M059J (cell line): ENCODE data around the gene SLC27A3. TPM values are rescaled to one million over a fixed set of nuclear protein-coding genes. Genes with fewer than 3 reads are reported as not detected.

Source experiments
- DNase-seq: peaks from one replicate; pipeline ENCODE4 v3.0.0-alpha.2; 2012; ENCODE audit warnings: low read depth
- total RNA-seq: library from RNA; depleted of rRNA; stranded (reverse); fragments of >200 nt; shearing (Covaris generic); gene quantifications from 2 replicates; pipeline ENCODE4 v1.2.3, GENCODE V29; 2014; rRNA removed

Gene SLC27A3, protein sequence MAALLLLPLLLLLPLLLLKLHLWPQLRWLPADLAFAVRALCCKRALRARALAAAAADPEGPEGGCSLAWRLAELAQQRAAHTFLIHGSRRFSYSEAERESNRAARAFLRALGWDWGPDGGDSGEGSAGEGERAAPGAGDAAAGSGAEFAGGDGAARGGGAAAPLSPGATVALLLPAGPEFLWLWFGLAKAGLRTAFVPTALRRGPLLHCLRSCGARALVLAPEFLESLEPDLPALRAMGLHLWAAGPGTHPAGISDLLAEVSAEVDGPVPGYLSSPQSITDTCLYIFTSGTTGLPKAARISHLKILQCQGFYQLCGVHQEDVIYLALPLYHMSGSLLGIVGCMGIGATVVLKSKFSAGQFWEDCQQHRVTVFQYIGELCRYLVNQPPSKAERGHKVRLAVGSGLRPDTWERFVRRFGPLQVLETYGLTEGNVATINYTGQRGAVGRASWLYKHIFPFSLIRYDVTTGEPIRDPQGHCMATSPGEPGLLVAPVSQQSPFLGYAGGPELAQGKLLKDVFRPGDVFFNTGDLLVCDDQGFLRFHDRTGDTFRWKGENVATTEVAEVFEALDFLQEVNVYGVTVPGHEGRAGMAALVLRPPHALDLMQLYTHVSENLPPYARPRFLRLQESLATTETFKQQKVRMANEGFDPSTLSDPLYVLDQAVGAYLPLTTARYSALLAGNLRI
- 1.2 and 3.7 TPM in 2 replicates for total RNA-seq

DNA sequence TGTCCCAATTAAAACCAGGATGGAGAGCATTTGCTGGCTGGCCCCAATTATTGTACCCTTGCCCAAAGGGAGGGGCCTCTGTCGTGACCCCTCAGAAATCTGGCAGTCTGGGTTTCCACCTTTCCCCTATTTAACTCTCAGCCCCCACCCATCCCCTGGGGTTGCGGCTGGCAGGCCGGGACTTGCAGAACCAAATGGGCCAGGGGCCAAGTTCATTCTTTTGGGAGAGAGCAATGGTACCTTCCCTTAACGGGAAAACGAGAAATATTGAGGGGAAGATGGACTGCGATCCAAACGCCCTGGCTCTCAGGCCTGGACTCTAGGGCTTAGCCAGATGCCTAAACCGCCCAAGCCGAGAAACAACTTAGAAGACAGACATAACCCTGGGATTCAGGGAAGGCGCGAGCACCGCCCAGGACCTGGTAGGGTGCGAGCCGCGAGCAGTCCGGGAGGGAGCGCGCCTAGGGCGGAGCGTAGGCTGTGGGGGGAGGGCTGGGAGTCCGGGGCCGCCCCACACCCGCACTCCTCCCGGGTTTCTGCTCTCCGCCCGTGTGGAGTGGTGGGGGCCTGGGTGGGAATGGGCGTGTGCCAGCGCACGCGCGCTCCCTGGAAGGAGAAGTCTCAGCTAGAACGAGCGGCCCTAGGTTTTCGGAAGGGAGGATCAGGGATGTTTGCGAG lies at the start of gene SLC27A3:
TSS of gene SLC27A3 (plus strand) at position 628 of the 678 bp plus-strand sequence. CDS start 91 bp downstream, outside the sequence.
- DNase-seq, result peak; percentile 48

DNA sequence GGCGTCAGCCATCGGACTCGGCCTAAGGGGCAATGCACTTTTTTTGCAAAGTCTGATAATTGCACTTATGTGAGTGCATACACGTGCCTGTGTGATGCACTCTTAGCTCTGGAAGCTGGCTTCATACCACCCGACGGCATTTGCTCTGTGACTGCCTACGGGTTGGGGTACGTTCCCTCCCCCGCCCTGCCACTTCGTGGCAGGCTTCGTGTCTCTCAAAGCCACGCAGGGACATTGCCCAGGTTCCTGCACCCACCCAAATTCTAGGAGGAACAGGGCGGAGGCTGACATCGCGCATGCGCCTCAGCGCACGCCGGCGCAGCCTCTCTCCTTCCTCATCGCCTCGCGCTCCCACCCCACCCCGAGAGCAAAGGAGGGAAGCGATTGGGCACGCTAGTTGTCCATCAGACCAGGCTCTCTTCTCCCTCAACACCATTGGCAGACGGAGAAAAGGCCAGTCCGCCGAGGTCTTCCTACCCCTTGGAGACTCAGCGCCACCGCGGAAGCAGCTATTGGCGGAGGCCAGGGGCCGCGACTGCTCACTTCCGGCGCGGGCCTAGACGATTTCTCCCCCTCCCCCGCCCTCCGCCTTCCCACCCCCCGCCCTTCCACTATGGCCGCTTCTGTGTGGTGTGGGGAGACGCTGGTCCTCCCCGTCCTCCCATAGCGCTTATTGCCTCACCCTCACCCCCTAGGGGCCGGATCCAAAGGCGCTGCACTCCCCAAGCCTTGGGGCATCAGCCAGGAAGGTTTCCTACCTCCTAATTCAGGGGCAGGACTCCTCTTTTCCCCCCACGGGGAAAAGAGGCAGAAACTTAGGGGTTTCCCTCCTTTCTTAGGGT lies 47.5 kb upstream of the SLC27A3 start, which contains the start of gene INTS3:
TSS of gene INTS3 (plus strand) at position 588 of the 842 bp plus-strand sequence. CDS start 585 bp downstream, outside the sequence.
- DNase-seq, result peak; percentile 100

DNA sequence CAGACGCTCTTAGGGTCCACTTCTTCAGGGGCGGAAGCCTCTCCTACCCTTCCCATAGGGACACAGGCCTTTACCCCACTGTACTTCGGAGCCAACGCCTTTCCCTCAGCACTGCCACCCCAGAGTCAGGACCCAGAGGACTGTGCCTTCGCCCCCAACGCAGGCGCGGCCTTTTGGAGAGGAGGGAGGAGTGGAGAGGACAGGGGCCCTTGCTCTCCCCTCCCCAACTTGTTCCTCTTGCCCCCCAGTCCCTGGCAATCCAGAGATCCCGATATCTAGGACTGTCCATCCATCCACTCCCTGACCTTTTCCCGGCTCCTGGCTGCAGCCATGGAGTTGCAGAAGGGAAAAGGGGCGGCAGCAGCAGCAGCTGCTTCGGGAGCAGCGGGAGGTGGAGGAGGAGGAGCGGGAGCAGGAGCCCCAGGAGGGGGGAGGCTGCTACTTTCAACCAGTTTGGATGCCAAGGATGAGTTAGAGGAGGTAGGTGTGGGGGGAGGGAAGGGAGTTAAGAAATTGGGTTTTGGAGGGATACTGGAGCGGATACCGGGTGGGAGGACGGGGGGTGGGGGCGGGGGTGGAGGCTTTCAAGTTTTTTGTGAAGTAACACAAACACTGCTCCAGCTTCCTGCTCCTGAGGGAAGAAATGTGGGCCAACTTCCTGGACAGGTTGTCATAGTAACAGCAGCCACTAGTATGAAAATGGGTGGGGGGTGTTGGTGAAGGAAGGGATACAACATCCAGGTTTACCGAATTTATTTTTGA lies 46.7 kb upstream of the SLC27A3 start:
- DNase-seq, result peak; percentile 61

DNA sequence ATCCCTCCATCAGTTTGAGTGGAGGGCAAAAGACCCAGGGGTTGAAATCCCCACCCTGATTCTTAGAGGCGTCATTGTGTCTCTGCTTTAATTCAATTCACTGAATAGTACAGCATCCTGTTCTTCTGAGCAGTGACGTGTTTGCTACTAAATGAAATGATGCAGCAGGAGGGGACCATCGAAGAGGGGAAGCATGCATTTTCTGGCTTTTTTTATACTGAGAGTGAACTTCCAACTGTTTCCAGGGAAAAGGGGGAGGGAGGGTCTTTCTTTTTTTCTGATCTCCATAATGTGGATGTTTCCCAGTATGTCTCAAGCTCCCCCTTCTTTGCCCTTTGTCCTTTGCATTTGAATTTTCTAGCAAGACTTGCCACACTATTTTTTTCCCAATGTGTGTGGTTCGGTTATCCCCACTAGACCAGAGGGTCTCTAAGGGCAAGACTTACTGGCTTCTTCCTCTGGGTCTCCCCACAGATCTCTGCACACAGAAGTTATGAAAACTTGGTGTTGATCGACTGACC lies 44.7 kb upstream of the SLC27A3 start:
- no peak for DNase-seq

DNA sequence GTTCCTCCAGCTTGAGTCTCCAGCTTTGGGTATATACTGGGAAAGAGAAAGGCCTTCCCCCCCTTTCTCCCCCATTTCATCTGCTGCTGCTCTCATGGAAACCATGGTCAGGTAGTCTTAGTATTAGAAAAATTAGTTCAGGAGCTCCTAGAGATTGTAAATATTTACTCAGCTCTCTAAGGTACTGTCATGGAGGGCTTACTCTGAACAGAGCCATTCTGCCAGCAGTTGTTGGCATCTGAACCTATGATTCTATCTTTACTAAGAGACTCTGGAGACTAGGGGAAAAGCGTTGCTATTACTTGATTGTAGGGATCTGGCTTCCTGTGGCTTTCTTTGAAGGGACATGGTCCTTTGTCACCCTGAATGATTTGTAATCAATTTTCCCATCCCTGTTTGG lies 41.2 kb upstream of the SLC27A3 start:
- DNase-seq, result peak; percentile 18

DNA sequence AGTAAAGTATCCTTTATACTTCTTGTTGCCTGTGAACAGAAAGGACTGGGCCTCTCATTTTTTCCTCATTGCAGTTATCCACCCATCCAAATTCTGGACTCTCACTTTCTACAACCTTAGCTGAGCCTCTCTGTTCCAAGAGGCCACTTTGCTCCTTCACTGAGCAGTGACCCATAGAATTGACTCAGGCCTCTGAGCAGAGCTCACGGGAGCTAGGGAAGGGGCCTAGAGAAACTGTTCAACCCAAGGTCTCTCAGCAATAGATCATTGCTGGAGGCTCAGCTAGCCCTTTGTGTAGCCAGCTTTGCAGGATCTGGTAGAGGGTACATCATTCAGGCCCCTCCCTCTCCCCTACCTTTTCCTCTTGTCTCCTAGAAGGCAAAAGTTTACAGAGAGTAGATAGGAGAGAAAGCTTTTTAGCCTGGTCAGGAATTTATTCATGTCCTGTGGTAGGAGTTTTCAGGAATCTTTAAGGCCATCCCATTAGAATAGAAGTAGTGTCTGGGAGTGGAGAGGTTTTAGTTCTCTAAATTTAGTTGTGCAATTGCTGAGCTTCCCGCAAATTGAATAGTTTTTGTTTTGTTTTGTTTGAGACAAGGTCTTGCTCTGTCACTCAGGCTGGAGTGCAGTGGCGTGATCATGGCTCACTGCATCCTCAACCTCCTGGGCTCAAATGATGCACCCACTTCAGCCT lies 40.7 kb upstream of the SLC27A3 start:
- no peak for DNase-seq

DNA sequence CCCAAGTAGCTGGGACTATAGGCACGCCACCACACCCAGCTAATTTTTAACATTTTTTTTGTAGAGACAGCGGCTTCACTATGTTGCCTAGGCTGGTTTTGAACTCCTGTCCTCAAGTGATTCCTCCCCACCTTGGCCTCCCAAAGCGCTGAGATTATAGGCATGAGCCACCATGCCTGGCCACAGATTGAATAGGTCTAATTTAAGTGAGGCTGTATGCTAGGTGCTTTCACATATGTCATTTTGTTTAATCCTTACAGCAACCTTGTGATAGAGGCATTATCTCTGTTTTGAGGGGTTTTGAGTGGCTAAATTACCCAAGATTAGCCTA lies 40.2 kb upstream of the SLC27A3 start:
- DNase-seq, result no peak

DNA sequence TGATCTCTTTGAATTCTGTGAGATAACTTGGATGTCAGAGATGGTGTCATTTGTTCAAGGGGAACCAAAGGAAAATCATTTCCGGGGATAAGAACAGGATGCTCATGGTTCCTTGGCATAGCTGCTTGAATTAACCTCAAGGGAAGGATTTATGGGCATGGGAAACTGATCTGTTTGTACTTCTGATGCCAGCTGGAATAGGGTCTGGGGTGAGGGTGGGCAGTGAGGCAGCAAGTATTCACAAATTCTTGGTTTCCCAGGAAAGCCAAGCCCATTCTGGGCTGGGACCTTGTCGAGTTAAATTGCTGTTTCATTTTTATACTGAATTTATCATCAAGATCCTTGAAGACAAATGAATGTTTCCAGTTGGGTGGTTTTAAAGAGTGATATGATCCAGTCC lies 33.2 kb upstream of the SLC27A3 start:
- DNase-seq, result no peak

DNA sequence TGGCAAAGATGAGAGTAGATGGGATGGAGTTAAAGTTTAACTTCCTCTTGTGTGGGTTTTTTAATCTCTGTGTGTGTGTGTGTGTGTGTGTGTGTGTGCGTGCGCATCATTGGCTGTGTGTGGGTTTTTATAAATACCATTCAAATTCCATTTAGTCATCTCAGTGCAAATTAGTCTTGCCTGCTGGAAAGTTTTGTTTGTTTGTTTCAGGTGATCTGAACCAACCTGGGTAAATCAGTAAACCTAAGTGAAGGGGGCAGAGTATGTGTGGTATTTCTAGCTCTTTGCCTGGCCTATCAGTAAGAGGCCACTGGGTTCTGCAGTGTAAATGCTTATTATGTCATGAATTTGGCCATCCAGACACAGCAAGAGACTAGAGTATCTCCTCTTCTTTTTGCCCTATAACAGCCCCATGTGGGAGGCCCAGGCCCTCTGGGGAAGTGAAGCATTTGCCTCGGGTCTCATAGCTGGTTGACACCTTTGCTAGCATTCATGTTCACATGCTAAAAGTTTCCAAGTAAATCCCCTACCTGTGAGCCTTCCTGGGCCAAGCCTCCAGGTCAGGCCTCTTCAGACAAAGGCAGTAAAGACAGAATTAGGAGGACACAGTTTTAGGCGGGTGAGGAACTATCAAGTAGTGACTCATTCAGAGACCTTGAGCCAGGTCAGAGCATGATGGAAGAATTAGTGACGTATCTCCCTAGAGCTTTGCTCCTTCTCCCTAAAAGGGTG lies 32.6 kb upstream of the SLC27A3 start:
- DNase-seq, result peak; percentile 64

DNA sequence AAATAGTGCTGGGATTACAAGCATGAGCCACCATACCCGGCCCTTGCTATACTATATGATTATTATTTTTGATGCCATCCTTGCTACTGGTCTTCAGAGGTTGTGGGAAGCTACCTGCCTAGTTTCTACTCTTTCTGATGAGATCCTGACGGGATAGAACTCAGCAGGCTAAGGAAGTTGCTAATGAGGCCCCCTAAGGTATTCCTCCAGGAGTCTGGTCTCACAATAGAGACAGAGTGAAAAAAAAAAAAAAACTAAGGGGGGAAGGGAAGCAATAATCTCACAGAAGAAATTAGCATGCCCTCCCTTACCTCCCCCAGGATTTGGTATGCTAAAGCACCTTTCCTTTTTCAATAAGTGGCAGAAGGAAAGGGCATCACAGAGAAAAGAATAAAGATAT lies 29.8 kb upstream of the SLC27A3 start:
- no peak for DNase-seq

DNA sequence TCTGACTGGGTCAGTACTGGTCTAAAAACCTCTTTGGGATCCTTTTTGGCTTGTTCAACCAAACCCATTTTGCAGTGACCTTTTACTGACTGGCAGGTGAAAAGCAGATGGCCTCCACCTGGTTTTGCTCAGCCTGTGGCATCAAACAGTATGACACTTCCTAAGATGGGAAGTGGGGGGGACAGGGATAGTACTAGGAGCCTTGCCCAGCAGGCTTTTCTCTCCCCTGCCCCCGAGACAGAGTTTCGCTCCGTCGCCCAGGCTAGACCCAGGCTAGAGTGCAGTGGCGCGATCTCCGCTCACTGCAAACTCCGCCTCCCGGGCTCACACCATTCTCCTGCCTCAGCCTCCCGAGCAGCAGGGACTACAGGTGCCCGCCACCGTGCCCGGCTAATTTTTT lies 29.0 kb upstream of the SLC27A3 start:
- DNase-seq, result no peak

DNA sequence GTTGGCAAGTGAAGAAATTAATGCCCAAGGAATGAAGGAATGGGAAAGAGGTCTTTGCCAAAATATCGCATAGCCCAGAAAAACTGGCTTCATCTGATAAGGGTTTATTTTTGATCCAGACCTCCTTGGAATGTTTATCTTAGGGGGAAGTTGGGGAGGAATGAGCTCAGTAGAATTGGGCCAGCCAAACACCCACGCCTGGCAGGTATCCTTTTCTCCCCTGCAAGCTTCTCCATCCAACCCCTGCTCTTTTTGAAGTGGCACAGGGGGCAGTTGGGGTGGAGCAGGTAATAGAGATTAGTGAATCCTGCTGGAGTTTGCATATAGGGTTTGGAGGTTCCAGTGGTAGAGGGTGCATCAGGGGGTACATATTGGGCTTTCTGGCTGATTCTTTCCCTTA lies 26.3 kb upstream of the SLC27A3 start:
- no peak for DNase-seq

DNA sequence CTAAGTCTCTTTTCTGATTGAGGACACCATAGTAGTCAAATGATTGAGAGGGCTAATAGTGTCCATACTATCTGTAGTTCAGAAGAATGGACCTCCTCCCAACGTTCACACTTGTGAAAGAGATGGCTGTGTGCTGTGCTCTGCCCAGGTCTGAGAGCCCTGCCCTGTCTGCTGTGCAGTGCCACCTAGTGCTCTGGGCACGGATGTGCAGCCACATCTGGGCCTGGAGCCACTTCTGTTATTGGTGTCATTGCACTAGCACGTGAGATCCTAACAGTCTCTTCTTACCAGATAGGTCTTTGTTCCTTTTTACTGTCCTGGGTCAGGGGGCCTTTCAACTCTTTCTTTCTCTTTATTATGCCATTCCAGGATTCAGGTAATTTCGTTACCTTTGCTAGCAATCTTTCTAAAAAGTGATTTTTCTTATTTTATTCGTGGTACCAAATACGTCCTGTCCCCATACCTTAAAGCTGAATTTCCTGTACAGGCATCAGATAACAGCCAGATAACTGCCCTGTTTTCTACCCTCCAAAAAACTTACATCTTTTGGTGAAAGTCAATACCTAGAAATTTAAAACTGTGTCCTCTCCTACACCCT lies 25.7 kb upstream of the SLC27A3 start:
- peak; percentile 70 for DNase-seq

DNA sequence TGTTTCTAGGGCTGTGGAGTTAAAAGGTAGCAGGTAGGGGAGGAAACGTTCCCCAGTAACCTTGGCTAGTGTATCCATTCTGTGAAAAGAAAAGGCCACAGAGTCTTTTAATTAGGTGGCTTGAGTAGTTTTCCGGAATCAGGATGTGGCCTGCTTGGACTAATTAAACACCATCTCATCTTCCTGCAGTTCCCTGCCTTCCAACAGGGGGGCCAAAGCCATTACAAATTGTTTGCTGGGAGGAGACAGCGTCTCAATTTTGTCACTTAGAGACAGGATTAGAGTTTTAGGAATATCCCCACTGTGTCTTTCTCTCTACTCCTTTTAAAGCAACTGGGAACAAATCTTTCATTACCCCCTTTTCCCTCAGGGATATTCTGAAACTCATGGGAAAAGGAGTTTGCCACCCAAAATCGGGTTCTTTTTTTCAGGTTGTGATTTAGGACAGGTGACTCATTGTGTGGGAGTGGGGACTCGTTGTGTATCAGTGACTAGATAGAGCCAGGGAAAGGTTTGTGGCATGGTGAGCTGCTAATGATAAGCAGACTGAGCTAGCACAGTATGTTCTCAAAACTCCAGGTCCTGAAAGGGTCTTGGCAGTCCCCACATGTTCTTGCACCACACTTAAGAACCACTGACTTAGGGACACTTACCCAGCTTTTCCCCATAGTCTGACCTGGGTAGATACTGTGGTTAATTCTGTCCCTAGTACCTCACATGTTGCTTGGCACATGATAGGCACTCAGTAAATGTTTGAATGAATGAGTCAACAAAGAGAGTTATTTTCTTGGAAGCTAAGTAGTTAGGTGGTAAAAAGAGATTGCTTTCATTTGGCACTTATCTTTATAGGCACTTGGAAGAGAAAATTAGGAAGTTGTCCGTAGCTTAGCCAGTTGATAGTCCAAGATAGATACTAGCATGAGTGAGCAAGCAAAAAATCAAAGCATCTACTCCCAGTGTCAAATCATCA lies 24.9 kb upstream of the SLC27A3 start:
- no peak for DNase-seq

DNA sequence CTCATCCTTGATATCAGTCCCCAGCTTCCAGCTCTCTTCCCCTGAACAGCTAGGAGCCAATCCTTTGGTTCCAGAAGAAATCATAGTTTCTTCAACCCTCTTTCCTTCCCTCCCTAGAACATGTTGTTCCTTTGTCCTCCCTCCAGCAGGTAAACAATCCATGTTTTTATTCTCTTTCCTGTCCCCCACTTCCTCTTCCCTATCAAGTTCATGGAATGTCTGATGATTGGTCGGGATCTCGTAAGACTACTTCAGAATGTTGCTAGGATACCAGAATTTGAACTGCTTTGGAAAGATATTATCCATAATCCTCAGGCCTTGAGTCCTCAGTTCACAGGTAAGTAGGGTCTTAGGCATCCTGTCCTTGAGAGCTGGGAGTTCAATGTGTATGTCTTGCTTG lies 23.1 kb upstream of the SLC27A3 start:
- DNase-seq, result no peak

DNA sequence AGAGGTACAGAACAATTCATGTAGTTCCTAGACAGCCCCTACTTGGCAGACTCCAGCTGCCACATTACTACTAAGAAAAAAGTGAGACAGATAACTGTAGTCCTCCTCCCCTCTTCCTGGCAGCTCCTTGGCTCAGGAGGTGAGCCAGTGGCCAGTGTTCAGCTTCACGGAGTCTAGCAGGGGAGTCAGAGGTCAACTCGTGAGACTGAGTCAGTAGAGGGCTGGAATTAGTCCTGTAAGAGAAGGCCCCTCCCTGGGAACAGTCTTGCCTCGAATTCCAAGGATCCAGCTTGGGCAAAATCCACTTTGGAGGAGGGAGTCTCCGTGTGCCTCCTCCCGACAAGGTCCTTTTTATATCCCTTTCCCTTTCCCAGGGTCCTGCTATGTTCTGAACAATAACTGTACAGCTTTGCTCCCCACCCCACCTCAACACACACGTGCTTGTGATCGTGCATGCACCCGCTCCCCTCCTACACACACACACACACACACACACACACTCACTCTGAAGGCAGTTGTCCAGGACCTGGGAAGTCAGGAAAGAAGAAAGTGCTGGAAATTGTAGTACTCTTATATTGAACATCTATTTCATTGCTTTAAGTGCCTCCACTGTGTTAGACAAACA lies 22.5 kb upstream of the SLC27A3 start:
- DNase-seq, result peak; percentile 44

DNA sequence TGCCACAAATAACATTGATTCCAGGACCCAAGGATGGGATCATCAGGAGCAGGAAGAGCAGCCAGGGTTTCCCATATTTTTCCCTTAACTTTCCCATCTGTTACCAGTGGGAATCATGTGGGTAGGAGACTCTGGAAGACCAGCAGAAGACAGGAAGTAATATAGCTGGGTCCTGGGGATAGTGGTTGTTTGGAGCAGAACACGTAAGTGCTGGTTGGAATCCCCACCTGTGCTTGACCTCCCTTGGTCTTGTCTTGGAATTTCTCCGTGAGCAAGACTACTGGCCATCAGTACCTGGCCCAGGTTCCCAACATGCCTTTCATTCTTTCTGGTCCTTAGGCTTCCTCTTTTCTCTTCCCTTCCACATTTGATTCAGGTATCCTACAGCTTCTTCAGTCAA lies 20.9 kb upstream of the SLC27A3 start:
- no peak for DNase-seq
